Adipocyte (in vitro differentiated cells): ENCODE results near the gene DGCR8.
"Not testable (repeated sequence)": the region's sequence is repeated elsewhere in the genome, so short reads cannot be mapped to it uniquely, and the experiment has no call there.

ENCODE experiments used
- DNase-seq: peaks from one replicate; pipeline ENCODE4 v3.0.0-alpha.2; 2015; ENCODE audit warnings: low read depth
- H3K27me3 ChIP-seq: replicated peaks from 2 replicates; pipeline ENCODE4 v1.7.0; 2013; ENCODE audit warnings: mild to moderate bottlenecking, low read length, moderate library complexity; ENCODE audit not compliant: control insufficient read depth, insufficient read depth
- H3K36me3 ChIP-seq: 2 replicates; pipeline ENCODE4 v1.7.0; 2013; ENCODE audit warnings: low read length, mild to moderate bottlenecking, moderate library complexity; ENCODE audit not compliant: control insufficient read depth, insufficient read depth, severe bottlenecking
- H3K4me1 ChIP-seq: 2 replicates; pipeline ENCODE4 v1.7.0; 2013; ENCODE audit warnings: mild to moderate bottlenecking, low read length, moderate library complexity; ENCODE audit not compliant: control insufficient read depth, insufficient read depth
- H3K4me3 ChIP-seq: 2 replicates; pipeline ENCODE4 v1.7.0; 2013; ENCODE audit warnings: mild to moderate bottlenecking, low read length, moderate library complexity
- H3K9ac ChIP-seq: 2 replicates; pipeline ENCODE4 v1.7.0; 2013; ENCODE audit warnings: mild to moderate bottlenecking, low read length, moderate library complexity
- H3K9me3 ChIP-seq: 2 replicates; pipeline ENCODE4 v1.7.0; 2013; ENCODE audit warnings: mild to moderate bottlenecking, low read length, moderate library complexity; ENCODE audit not compliant: control insufficient read depth

Gene DGCR8

GRCh38 chr22:20062766-20063083 is 17.3 kb upstream of the DGCR8 start:
- Histone ChIP-seq H3K27me3 (no peaks in the 10 kb centered on the region), H3K9ac (no peak overlapping the region), H3K9me3 (no peaks in the 10 kb centered on the region), H3K36me3 (peaks cover 62% of the 10 kb centered on the region), H3K4me1 (no peaks in the 10 kb centered on the region), H3K4me3 (no peak overlapping the region)
- DNase-seq = no peak

- Histone ChIP-seq H3K27me3 (no peaks in the 10 kb centered on the region), H3K9ac (no peak overlapping the region), H3K4me1 (no peaks in the 10 kb centered on the region), H3K4me3 (no peak overlapping the region), H3K9me3 (no peaks in the 10 kb centered on the region), H3K36me3 (peaks cover 54% of the 10 kb centered on the region)
- no peak for DNase-seq
Measured at GRCh38 chr22:20063271-20064139, 16.5 kb upstream of the DGCR8 start.

- Histone ChIP-seq H3K4me1 (no peaks in the 10 kb centered on the region), H3K36me3 (peaks cover 48% of the 10 kb centered on the region), H3K27me3 (no peaks in the 10 kb centered on the region), H3K9ac (no peak overlapping the region), H3K9me3 (no peaks in the 10 kb centered on the region), H3K4me3 (no peak overlapping the region)
- DNase-seq = no peak
Measured at GRCh38 chr22:20064140-20064480, 15.9 kb upstream of the DGCR8 start.

GRCh38 chr22:20064545-20065262 is 15.3 kb upstream of the DGCR8 start:
- Histone ChIP-seq H3K36me3 (peaks cover 44% of the 10 kb centered on the region), H3K9me3 (no peaks in the 10 kb centered on the region), H3K4me3 (no peak overlapping the region), H3K4me1 (no peaks in the 10 kb centered on the region), H3K27me3 (no peaks in the 10 kb centered on the region), H3K9ac (no peak overlapping the region)
- DNase-seq = no peak

GRCh38 chr22:20065896-20066616 is 14.0 kb upstream of the DGCR8 start:
- no peak overlapping the region for H3K4me3 ChIP-seq
- H3K4me1 ChIP-seq = no peaks in the 10 kb centered on the region
- no peaks in the 10 kb centered on the region for H3K27me3 ChIP-seq
- H3K9ac ChIP-seq = no peak overlapping the region
- no peak for DNase-seq
- H3K9me3 ChIP-seq = no peaks in the 10 kb centered on the region
- H3K36me3 ChIP-seq = peaks cover 36% of the 10 kb centered on the region

GRCh38 chr22:20066617-20067383 is 13.2 kb upstream of the DGCR8 start:
- no peaks in the 10 kb centered on the region for H3K9me3 ChIP-seq
- no peak overlapping the region for H3K4me3 ChIP-seq
- H3K4me1 ChIP-seq = no peaks in the 10 kb centered on the region
- peaks cover 29% of the 10 kb centered on the region for H3K36me3 ChIP-seq
- H3K27me3 ChIP-seq = no peaks in the 10 kb centered on the region
- DNase-seq = no peak
- no peak overlapping the region for H3K9ac ChIP-seq

GRCh38 chr22:20067384-20067682 is 12.7 kb upstream of the DGCR8 start:
- not testable (repeated sequence) for H3K27me3 ChIP-seq, H3K4me1 ChIP-seq, H3K9ac ChIP-seq, H3K9me3 ChIP-seq, DNase-seq, H3K4me3 ChIP-seq
- H3K36me3 ChIP-seq = peaks cover 24% of the 10 kb centered on the region

GRCh38 chr22:20068640-20069039 is 11.4 kb upstream of the DGCR8 start:
- H3K9ac ChIP-seq = no peak overlapping the region

GRCh38 chr22:20069331-20070042 is 10.6 kb upstream of the DGCR8 start:
- no peak overlapping the region for H3K9ac ChIP-seq
- no peaks in the 10 kb centered on the region for H3K9me3 ChIP-seq
- H3K4me1 ChIP-seq = no peaks in the 10 kb centered on the region
- H3K4me3 ChIP-seq = no peak overlapping the region
- no peak for DNase-seq
- no peaks in the 10 kb centered on the region for H3K27me3 ChIP-seq
- peaks cover 6% of the 10 kb centered on the region for H3K36me3 ChIP-seq

More at GRCh38 chr22:20068640-20069039, 11.4 kb upstream of the DGCR8 start:
- Histone ChIP-seq H3K9me3 (no peaks in the 10 kb centered on the region), H3K4me3 (no peak overlapping the region), H3K27me3 (no peaks in the 10 kb centered on the region), H3K36me3 (peaks cover 12% of the 10 kb centered on the region), H3K4me1 (no peaks in the 10 kb centered on the region)
- no peak for DNase-seq

- H3K9ac ChIP-seq = no peak overlapping the region
Measured at GRCh38 chr22:20071524-20071972, 8.5 kb upstream of the DGCR8 start.

More at GRCh38 chr22:20071524-20071972, 8.5 kb upstream of the DGCR8 start:
- no peaks in the 10 kb centered on the region for H3K27me3 ChIP-seq
- H3K9me3 ChIP-seq = no peaks in the 10 kb centered on the region
- H3K4me1 ChIP-seq = no peaks in the 10 kb centered on the region
- no peak for DNase-seq
- H3K36me3 ChIP-seq = no peaks in the 10 kb centered on the region
- H3K4me3 ChIP-seq = no peak overlapping the region
